Hepatocyte (in vitro differentiated cells): ENCODE data around the gene INIP. TPM values are rescaled to one million over a fixed set of nuclear protein-coding genes. Genes with fewer than 3 reads are reported as not detected.

Source experiments
- DNase-seq: peaks from one replicate; pipeline ENCODE4 v3.0.0-alpha.2; 2016; ENCODE audit warnings: low spot score
- H2AFZ ChIP-seq: fragments of 200-600 bp; sonication (generic); 2 replicates; pipeline ENCODE4 v1.6.0; 2016; ENCODE audit warnings: antibody characterized with exemption, mild to moderate bottlenecking
- H3K27ac ChIP-seq: fragments of 200-600 bp; sonication (generic); 2 replicates; pipeline ENCODE4 v1.5.1; 2016; ENCODE audit warnings: mild to moderate bottlenecking
- H3K27me3 ChIP-seq: fragments of 200-600 bp; sonication (generic); 2 replicates; pipeline ENCODE4 v1.6.1; 2016
- H3K36me3 ChIP-seq: fragments of 200-600 bp; sonication (generic); replicated peaks from 2 replicates; pipeline ENCODE4 v1.5.1; 2016; ENCODE audit warnings: low read depth; ENCODE audit not compliant: insufficient read depth
- H3K4me1 ChIP-seq: fragments of 200-600 bp; sonication (generic); 2 replicates; pipeline ENCODE4 v1.5.1; 2016; ENCODE audit warnings: mild to moderate bottlenecking, moderate library complexity; ENCODE audit not compliant: insufficient read depth
- H3K4me2 ChIP-seq: fragments of 200-600 bp; sonication (generic); 2 replicates; pipeline ENCODE4 v1.6.0; 2016
- H3K4me3 ChIP-seq: fragments of 200-600 bp; sonication (generic); 2 replicates; pipeline ENCODE4 v1.5.1; 2016; ENCODE audit warnings: mild to moderate bottlenecking
- H3K79me2 ChIP-seq: fragments of 200-600 bp; sonication (generic); 2 replicates; pipeline ENCODE4 v1.6.0; 2017; ENCODE audit warnings: mild to moderate bottlenecking
- H3K9me2 ChIP-seq: fragments of 200-600 bp; sonication (generic); replicated peaks from 2 replicates; pipeline ENCODE4 v1.6.0; 2017; ENCODE audit warnings: mild to moderate bottlenecking; ENCODE audit not compliant: insufficient read depth
- H3K9me3 ChIP-seq: fragments of 200-600 bp; sonication (generic); 2 replicates; pipeline ENCODE4 v1.5.1; 2016; ENCODE audit warnings: low read depth, mild to moderate bottlenecking
- H4K20me1 ChIP-seq: fragments of 200-600 bp; sonication (generic); 2 replicates; pipeline ENCODE4 v1.6.0; 2016; ENCODE audit warnings: mild to moderate bottlenecking; ENCODE audit not compliant: insufficient read depth, poor library complexity, severe bottlenecking
- CTCF ChIP-seq: fragments of 200-600 bp; sonication (generic); IDR thresholded peaks from 2 replicates; pipeline ENCODE4 v1.5.1; 2016; ENCODE audit warnings: antibody characterized with exemption, mild to moderate bottlenecking; ENCODE audit not compliant: poor library complexity
- EZH2 ChIP-seq: fragments of 200-600 bp; sonication (generic); IDR thresholded peaks from 2 replicates; pipeline ENCODE4 v1.6.1; 2016; ENCODE audit warnings: antibody characterized with exemption, mild to moderate bottlenecking, borderline replicate concordance
- EZH2phosphoT487 ChIP-seq: fragments of 200-600 bp; sonication (generic); IDR thresholded peaks from one replicate; pipeline ENCODE4 v1.6.1; 2018; ENCODE audit warnings: antibody characterized with exemption, mild to moderate bottlenecking, low read depth, moderate library complexity; ENCODE audit not compliant: unreplicated experiment, severe bottlenecking
- WGBS: methylation state at CpG from one replicate; pipeline ENCODE4 v1.1.6; 2016; ENCODE audit warnings: low lambda C conversion rate; ENCODE audit errors: missing lambda C conversion rate; 5-methylcytosine and 5-hydroxymethylcytosine counted together
- polyA plus RNA-seq: library from polyadenylated mRNA; unstranded; fragments of >200 nt; fragmentation: Nextera tagmentation; extraction: Ambion mirVana; gene quantifications from 2 replicates; pipeline ENCODE4 v1.2.1, GENCODE V29; 2016
- total RNA-seq: library from RNA; depleted of rRNA; stranded (reverse); fragments of >200 nt; gene quantifications from 2 replicates; pipeline ENCODE4 v1.2.3, GENCODE V29; 2014

The INIP gene
- total and polyA plus RNA-seq, 2 experiments from 2014 or later: 19.3 to 37.4 TPM

DNA sequence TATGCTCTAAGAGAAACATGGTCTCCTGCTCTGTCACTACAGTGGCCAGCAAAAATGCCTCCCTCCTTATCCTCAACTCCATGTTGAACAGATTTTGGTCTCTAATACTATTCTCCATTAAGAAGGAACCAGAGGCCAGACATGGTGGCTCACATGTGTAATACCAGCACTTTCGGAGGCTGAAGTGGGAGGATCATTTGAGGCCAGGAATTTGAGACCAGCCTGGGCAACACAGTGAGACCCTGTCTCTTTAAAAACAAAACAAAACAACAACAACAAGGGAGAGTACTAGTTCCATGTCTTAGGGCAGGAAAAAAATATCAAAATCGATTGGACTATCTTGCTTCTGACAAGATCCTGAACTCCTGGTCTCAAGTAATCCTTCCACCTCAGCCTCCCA lies 14.6 kb downstream of the INIP start:
- Histone ChIP-seq H4K20me1 (no peaks in the 10 kb centered on the region), H3K79me2 (peaks cover 38% of the 10 kb centered on the region), H3K9me2 (no peaks in the 10 kb centered on the region), H3K9me3 (no peaks in the 10 kb centered on the region), H3K36me3 (no peaks in the 10 kb centered on the region), H3K4me1 (no peaks in the 10 kb centered on the region), H2AFZ (no peak overlapping the region), H3K4me2 (no peak overlapping the region), H3K27ac (no peak overlapping the region), H3K27me3 (no peaks in the 10 kb centered on the region), H3K4me3 (no peak overlapping the region)
- 87% methylated on average over 2 of the region's 2 CpGs for WGBS
- TF ChIP-seq CTCF (no peak), EZH2 (no peak), EZH2phosphoT487 (no peak)
- DNase-seq: no peak

- Histone ChIP-seq H3K79me2 (peaks cover 32% of the 10 kb centered on the region), H3K36me3 (no peaks in the 10 kb centered on the region), H2AFZ (no peak overlapping the region), H4K20me1 (no peaks in the 10 kb centered on the region), H3K4me3 (no peak overlapping the region), H3K9me2 (no peaks in the 10 kb centered on the region), H3K27ac (no peak overlapping the region), H3K9me3 (no peaks in the 10 kb centered on the region), H3K27me3 (no peaks in the 10 kb centered on the region), H3K4me1 (no peaks in the 10 kb centered on the region), H3K4me2 (no peak overlapping the region)
- TF ChIP-seq EZH2 (no peak), EZH2phosphoT487 (no peak), CTCF (no peak)
- no peak for DNase-seq
Measured at GRCh38 chr9:112700085-112700484, 17.8 kb downstream of the INIP start.

- no peak for TF ChIP-seq CTCF
- TF ChIP-seq EZH2: no peak
- no peak for TF ChIP-seq EZH2phosphoT487
- no peaks in the 10 kb centered on the region for H3K4me1 ChIP-seq
- no peaks in the 10 kb centered on the region for H3K9me2 ChIP-seq
- no peak for DNase-seq
- no peak overlapping the region for H3K27ac ChIP-seq
- H3K9me3 ChIP-seq: no peaks in the 10 kb centered on the region
- H4K20me1 ChIP-seq: no peaks in the 10 kb centered on the region
- H3K4me2 ChIP-seq: no peak overlapping the region
- WGBS: 96% methylated on average over 5 of the region's 5 CpGs
- peaks cover 24% of the 10 kb centered on the region for H3K79me2 ChIP-seq
- no peaks in the 10 kb centered on the region for H3K27me3 ChIP-seq
- no peaks in the 10 kb centered on the region for H3K36me3 ChIP-seq
- H2AFZ ChIP-seq: no peak overlapping the region
- no peak overlapping the region for H3K4me3 ChIP-seq
Measured at GRCh38 chr9:112699230-112699629, 18.7 kb downstream of the INIP start.

DNA sequence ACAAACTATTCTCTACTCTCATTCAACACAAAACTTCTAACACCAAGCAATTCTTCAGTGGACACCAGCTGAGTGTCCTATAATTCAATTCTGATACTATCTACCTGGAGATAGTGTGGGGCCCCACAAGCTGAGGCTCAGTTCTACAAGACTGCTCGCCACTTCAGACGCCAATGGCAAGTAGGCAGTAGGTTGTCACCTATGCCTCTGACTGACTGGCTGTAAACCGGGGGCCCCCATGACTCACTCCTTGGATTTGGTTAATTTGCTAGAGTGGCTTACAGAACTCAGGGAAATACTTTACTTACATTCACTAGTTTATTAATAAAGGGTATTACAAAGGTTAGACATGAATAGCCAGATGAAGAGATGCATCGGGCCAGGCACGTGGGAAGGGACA lies 21.5 kb downstream of the INIP start:
- 90% methylated on average over 5 of the region's 5 CpGs for WGBS
- Histone ChIP-seq H3K79me2 (peaks cover 1% of the 10 kb centered on the region), H3K9me2 (no peaks in the 10 kb centered on the region), H3K36me3 (no peaks in the 10 kb centered on the region), H3K27ac (no peak overlapping the region), H3K4me1 (no peaks in the 10 kb centered on the region), H3K4me2 (no peak overlapping the region), H3K9me3 (no peaks in the 10 kb centered on the region), H3K27me3 (no peaks in the 10 kb centered on the region), H3K4me3 (no peak overlapping the region), H4K20me1 (no peaks in the 10 kb centered on the region), H2AFZ (no peak overlapping the region)
- no peak for DNase-seq
- no peak for TF ChIP-seq EZH2
- TF ChIP-seq EZH2phosphoT487: no peak
- TF ChIP-seq CTCF: no peak
